ENCODE data around the gene BRI3.

BRI3 gene

GRCh38 chr7:98280791-98281756, at the start of gene BRI3:
TSS of gene BRI3 (plus strand) at chr7:98281686. CDS start at chr7:98281796, 110 bp downstream.
- DNase-seq = peak; percentile 96
- in situ Hi-C loops (cut with HindIII; ENCODE audit: low pct_ligation_motif_present, low pct_unique_long_range_greater_than_20kb, low sequenced_read_pairs) = loop anchor here (25.0 kb wide), 1 partner anchor 106 kb away; no protein-coding TSS in a partner anchor

- DNase-seq = no peak
- in situ Hi-C loops (cut with HindIII; ENCODE audit: low pct_ligation_motif_present, low pct_unique_long_range_greater_than_20kb, low sequenced_read_pairs) = no loop called here
These were observed 49.3 kb upstream of the BRI3 start for GRCh38 chr7:98232263-98232585.

- DNase-seq = no peak
- in situ Hi-C loops (cut with HindIII; ENCODE audit: low pct_ligation_motif_present, low pct_unique_long_range_greater_than_20kb, low sequenced_read_pairs) = no loop called here
These were observed 48.7 kb upstream of the BRI3 start for GRCh38 chr7:98232799-98233198.

- no peak for DNase-seq
- in situ Hi-C loops (cut with HindIII; ENCODE audit: low pct_ligation_motif_present, low pct_unique_long_range_greater_than_20kb, low sequenced_read_pairs) = no loop called here
These were observed 48.0 kb upstream of the BRI3 start for GRCh38 chr7:98233219-98234070.

- in situ Hi-C loops (cut with HindIII; ENCODE audit: low pct_ligation_motif_present, low pct_unique_long_range_greater_than_20kb, low sequenced_read_pairs) = no loop called here
- DNase-seq = no peak
These were observed 46.9 kb upstream of the BRI3 start for GRCh38 chr7:98234429-98235147.

GRCh38 chr7:98235901-98236300, 45.6 kb upstream of the BRI3 start:
- in situ Hi-C loops (cut with HindIII; ENCODE audit: low pct_ligation_motif_present, low pct_unique_long_range_greater_than_20kb, low sequenced_read_pairs) = no loop called here
- DNase-seq = no peak

- DNase-seq = no peak
These were observed 44.9 kb upstream of the BRI3 start for GRCh38 chr7:98236355-98237185.

GRCh38 chr7:98238076-98238475, 43.4 kb upstream of the BRI3 start:
- DNase-seq = no peak
- in situ Hi-C loops (cut with HindIII; ENCODE audit: low pct_ligation_motif_present, low pct_unique_long_range_greater_than_20kb, low sequenced_read_pairs) = no loop called here

More at GRCh38 chr7:98236355-98237185, 44.9 kb upstream of the BRI3 start:
- in situ Hi-C loops (cut with HindIII; ENCODE audit: low pct_ligation_motif_present, low pct_unique_long_range_greater_than_20kb, low sequenced_read_pairs) = no loop called here

GRCh38 chr7:98238976-98239375, 42.5 kb upstream of the BRI3 start:
- no peak for DNase-seq
- in situ Hi-C loops (cut with HindIII; ENCODE audit: low pct_ligation_motif_present, low pct_unique_long_range_greater_than_20kb, low sequenced_read_pairs) = no loop called here

- DNase-seq = peak; percentile 65
- in situ Hi-C loops (cut with HindIII; ENCODE audit: low pct_ligation_motif_present, low pct_unique_long_range_greater_than_20kb, low sequenced_read_pairs) = no loop called here
These were observed 40.4 kb upstream of the BRI3 start for GRCh38 chr7:98240961-98241673.

GRCh38 chr7:98241674-98242241, 39.7 kb upstream of the BRI3 start:
- in situ Hi-C loops (cut with HindIII; ENCODE audit: low pct_ligation_motif_present, low pct_unique_long_range_greater_than_20kb, low sequenced_read_pairs) = no loop called here
- no peak for DNase-seq

- no peak for DNase-seq
- in situ Hi-C loops (cut with HindIII; ENCODE audit: low pct_ligation_motif_present, low pct_unique_long_range_greater_than_20kb, low sequenced_read_pairs) = no loop called here
These were observed 39.1 kb upstream of the BRI3 start for GRCh38 chr7:98242342-98242741.

- DNase-seq = no peak
- in situ Hi-C loops (cut with HindIII; ENCODE audit: low pct_ligation_motif_present, low pct_unique_long_range_greater_than_20kb, low sequenced_read_pairs) = no loop called here
These were observed 38.6 kb upstream of the BRI3 start for GRCh38 chr7:98242934-98243333.

GRCh38 chr7:98244871-98245270, 36.6 kb upstream of the BRI3 start:
- in situ Hi-C loops (cut with HindIII; ENCODE audit: low pct_ligation_motif_present, low pct_unique_long_range_greater_than_20kb, low sequenced_read_pairs) = no loop called here
- DNase-seq = no peak

GRCh38 chr7:98248156-98248555, 33.3 kb upstream of the BRI3 start:
- in situ Hi-C loops (cut with HindIII; ENCODE audit: low pct_ligation_motif_present, low pct_unique_long_range_greater_than_20kb, low sequenced_read_pairs) = no loop called here
- DNase-seq = no peak

GRCh38 chr7:98249106-98249505, 32.4 kb upstream of the BRI3 start:
- in situ Hi-C loops (cut with HindIII; ENCODE audit: low pct_ligation_motif_present, low pct_unique_long_range_greater_than_20kb, low sequenced_read_pairs) = no loop called here
- no peak for DNase-seq

GRCh38 chr7:98250789-98251188, 30.7 kb upstream of the BRI3 start:
- in situ Hi-C loops (cut with HindIII; ENCODE audit: low pct_ligation_motif_present, low pct_unique_long_range_greater_than_20kb, low sequenced_read_pairs) = no loop called here
- no peak for DNase-seq

All from ACHN (cell line).